ENCODE results near the gene S100A7A. TPM values are rescaled to one million over a fixed set of nuclear protein-coding genes. Genes with fewer than 3 reads are reported as not detected.
"Not testable (repeated sequence)": the region's sequence is repeated elsewhere in the genome, so short reads cannot be mapped to it uniquely, and the experiment has no call there.

S100A7A gene
- polyA plus RNA-seq, 1 donor from 2014 or later = not detected

DNA sequence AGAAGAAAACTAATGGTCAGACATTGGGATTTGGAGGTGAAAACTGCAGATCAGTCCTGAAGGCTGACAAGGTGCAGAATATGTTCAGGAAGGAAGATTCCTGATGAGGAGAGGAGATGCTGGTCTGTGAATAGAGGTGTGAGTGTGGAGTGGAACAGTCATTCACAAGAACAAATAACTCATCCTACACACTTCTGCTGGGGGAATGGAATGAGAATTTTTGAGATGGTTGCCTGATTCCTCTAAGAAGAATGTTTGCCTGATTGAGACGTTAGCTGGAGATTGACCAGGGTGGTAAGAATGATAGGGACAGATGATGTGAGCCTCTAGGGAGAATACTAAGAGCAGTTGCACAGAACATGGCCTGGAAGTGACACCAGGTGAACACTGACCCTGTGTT is 40.1 kb downstream of the S100A7A start:
- no peak for TF ChIP-seq MXI1 (conservative IDR thresholded peaks at IDR 0.05; ENCODE audit: poor library complexity, severe bottlenecking)
- no peak for TF ChIP-seq RAD21 (conservative IDR thresholded peaks at IDR 0.05)
- no peak for TF ChIP-seq TAF1 (IDR thresholded peaks at IDR 0.05; ENCODE audit: low read depth)
- Histone ChIP-seq H3K9me3 (ENCODE audit: low read length) (no peaks in the 10 kb centered on the region), H2AFZ (ENCODE audit: low read depth, low read length) (no peak overlapping the region), H3K9ac (ENCODE audit: low read length) (no peak overlapping the region), H3K4me3 (ENCODE audit: low read length) (no peak overlapping the region), H3K4me2 (ENCODE audit: low read length) (no peak overlapping the region), H3K79me2 (replicated peaks; ENCODE audit: insufficient read depth, low read length) (no peaks in the 10 kb centered on the region), H3K27me3 (ENCODE audit: insufficient read depth, low read depth, low read length) (no peaks in the 10 kb centered on the region), H3K27ac (ENCODE audit: low read length) (no peak overlapping the region), H3F3A (ENCODE audit: insufficient read depth, low read length, poor library complexity, severe bottlenecking) (no peaks in the 10 kb centered on the region), H3K9me2 (ENCODE audit: insufficient read depth, low read length) (no peaks in the 10 kb centered on the region), H4K20me1 (ENCODE audit: insufficient read depth) (no peaks in the 10 kb centered on the region), H3K36me3 (ENCODE audit: insufficient read depth, low read length) (no peaks in the 10 kb centered on the region)

DNA sequence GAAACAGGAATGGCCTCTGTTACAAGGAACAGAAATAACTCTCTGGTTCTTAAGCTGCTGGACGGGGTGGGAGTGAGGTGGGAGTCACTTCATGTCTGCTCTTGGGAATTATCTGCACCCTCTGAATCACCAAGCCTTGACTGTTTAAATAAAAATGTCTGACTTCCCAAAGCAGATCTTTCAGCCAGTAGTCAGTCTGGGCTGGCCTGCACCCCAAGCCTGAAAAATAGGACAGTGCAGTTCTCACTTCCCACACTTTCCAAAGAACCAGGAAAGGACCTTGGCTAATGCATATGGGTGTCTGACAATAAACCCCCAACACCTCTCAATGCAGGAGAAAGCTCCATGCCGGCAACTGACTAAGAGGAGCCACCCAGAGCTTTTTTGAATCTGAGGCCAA is 43.3 kb downstream of the S100A7A start:
- Histone ChIP-seq H3F3A (ENCODE audit: insufficient read depth, low read length, poor library complexity, severe bottlenecking) (no peaks in the 10 kb centered on the region), H3K9me2 (ENCODE audit: insufficient read depth, low read length) (no peaks in the 10 kb centered on the region), H4K20me1 (ENCODE audit: insufficient read depth) (no peaks in the 10 kb centered on the region), H3K4me3 (ENCODE audit: low read length) (no peak overlapping the region), H3K9me3 (ENCODE audit: low read length) (no peaks in the 10 kb centered on the region), H3K27ac (ENCODE audit: low read length) (no peak overlapping the region), H3K9ac (ENCODE audit: low read length) (no peak overlapping the region), H3K4me2 (ENCODE audit: low read length) (no peak overlapping the region), H2AFZ (ENCODE audit: low read depth, low read length) (no peak overlapping the region), H3K27me3 (ENCODE audit: insufficient read depth, low read depth, low read length) (no peaks in the 10 kb centered on the region), H3K79me2 (replicated peaks; ENCODE audit: insufficient read depth, low read length) (no peaks in the 10 kb centered on the region), H3K36me3 (ENCODE audit: insufficient read depth, low read length) (no peaks in the 10 kb centered on the region)
- TF ChIP-seq, protein P1, sequence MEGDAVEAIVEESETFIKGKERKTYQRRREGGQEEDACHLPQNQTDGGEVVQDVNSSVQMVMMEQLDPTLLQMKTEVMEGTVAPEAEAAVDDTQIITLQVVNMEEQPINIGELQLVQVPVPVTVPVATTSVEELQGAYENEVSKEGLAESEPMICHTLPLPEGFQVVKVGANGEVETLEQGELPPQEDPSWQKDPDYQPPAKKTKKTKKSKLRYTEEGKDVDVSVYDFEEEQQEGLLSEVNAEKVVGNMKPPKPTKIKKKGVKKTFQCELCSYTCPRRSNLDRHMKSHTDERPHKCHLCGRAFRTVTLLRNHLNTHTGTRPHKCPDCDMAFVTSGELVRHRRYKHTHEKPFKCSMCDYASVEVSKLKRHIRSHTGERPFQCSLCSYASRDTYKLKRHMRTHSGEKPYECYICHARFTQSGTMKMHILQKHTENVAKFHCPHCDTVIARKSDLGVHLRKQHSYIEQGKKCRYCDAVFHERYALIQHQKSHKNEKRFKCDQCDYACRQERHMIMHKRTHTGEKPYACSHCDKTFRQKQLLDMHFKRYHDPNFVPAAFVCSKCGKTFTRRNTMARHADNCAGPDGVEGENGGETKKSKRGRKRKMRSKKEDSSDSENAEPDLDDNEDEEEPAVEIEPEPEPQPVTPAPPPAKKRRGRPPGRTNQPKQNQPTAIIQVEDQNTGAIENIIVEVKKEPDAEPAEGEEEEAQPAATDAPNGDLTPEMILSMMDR (IDR thresholded peaks at IDR 0.05; ENCODE audit: poor library complexity, severe bottlenecking) = no peak
- TF ChIP-seq EP300 (conservative IDR thresholded peaks at IDR 0.05; ENCODE audit: poor library complexity, severe bottlenecking) (no peak), EZH2 (IDR thresholded peaks at IDR 0.05; ENCODE audit: borderline replicate concordance, insufficient read depth, low read length, poor library complexity, severe bottlenecking) (no peak), POLR2AphosphoS5 (IDR thresholded peaks at IDR 0.05) (no peak), TAF1 (IDR thresholded peaks at IDR 0.05; ENCODE audit: low read depth) (no peak), MXI1 (conservative IDR thresholded peaks at IDR 0.05; ENCODE audit: poor library complexity, severe bottlenecking) (no peak), SMC3 (conservative IDR thresholded peaks at IDR 0.05; ENCODE audit: poor library complexity) (no peak), RAD21 (conservative IDR thresholded peaks at IDR 0.05) (no peak)
- TF ChIP-seq, protein P2, sequence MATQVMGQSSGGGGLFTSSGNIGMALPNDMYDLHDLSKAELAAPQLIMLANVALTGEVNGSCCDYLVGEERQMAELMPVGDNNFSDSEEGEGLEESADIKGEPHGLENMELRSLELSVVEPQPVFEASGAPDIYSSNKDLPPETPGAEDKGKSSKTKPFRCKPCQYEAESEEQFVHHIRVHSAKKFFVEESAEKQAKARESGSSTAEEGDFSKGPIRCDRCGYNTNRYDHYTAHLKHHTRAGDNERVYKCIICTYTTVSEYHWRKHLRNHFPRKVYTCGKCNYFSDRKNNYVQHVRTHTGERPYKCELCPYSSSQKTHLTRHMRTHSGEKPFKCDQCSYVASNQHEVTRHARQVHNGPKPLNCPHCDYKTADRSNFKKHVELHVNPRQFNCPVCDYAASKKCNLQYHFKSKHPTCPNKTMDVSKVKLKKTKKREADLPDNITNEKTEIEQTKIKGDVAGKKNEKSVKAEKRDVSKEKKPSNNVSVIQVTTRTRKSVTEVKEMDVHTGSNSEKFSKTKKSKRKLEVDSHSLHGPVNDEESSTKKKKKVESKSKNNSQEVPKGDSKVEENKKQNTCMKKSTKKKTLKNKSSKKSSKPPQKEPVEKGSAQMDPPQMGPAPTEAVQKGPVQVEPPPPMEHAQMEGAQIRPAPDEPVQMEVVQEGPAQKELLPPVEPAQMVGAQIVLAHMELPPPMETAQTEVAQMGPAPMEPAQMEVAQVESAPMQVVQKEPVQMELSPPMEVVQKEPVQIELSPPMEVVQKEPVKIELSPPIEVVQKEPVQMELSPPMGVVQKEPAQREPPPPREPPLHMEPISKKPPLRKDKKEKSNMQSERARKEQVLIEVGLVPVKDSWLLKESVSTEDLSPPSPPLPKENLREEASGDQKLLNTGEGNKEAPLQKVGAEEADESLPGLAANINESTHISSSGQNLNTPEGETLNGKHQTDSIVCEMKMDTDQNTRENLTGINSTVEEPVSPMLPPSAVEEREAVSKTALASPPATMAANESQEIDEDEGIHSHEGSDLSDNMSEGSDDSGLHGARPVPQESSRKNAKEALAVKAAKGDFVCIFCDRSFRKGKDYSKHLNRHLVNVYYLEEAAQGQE (IDR thresholded peaks at IDR 0.05; ENCODE audit: borderline replicate concordance) = no peak

DNA sequence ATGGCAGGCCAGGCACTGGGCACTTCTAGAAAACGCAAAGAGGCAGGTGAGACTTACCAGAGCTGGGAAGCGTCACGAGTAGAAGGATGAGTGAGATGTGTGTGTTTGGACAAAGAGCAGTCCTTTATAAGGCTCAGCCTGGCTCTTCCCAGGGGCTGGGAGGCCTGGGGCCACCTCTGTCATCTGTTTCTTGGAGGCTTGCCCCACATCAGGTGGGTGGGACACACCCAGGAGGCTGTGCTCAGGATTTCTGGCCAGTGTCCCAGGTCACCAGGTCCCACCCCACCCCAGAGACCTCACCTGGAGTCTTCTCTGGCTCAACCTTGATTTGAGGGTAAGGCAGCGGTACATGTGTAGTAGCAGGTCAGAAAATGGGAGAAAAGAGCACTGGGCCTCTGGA is 44.2 kb downstream of the S100A7A start, which contains the start of gene S100A7:
Gene S100A7 (minus strand): TSS at position 101 of the 400 bp plus-strand sequence. CDS start 1,638 bp downstream, outside the sequence.
- H3K79me2 ChIP-seq (replicated peaks; ENCODE audit: insufficient read depth, low read length) = no peaks in the 10 kb centered on the region
- no peaks in the 10 kb centered on the region for H3K27me3 ChIP-seq (ENCODE audit: insufficient read depth, low read depth, low read length)
- H3K9me3 ChIP-seq (ENCODE audit: low read length) = no peaks in the 10 kb centered on the region
- no peak within 1 kb of the TSS for H3K27ac ChIP-seq (ENCODE audit: low read length)
- no peaks in the 10 kb centered on the region for H4K20me1 ChIP-seq (ENCODE audit: insufficient read depth)
- TF ChIP-seq, protein P2 (IDR thresholded peaks at IDR 0.05; ENCODE audit: borderline replicate concordance) = no peak
- TF ChIP-seq RAD21 (conservative IDR thresholded peaks at IDR 0.05) (no peak), SMC3 (conservative IDR thresholded peaks at IDR 0.05; ENCODE audit: poor library complexity) (no peak), TAF1 (IDR thresholded peaks at IDR 0.05; ENCODE audit: low read depth) (no peak)
- no peaks in the 10 kb centered on the region for H3K9me2 ChIP-seq (ENCODE audit: insufficient read depth, low read length)
- H3K9ac ChIP-seq (ENCODE audit: low read length) = no peak within 1 kb of the TSS
- H3K4me3 ChIP-seq (ENCODE audit: low read length) = no peak within 1 kb of the TSS
- H3F3A ChIP-seq (ENCODE audit: insufficient read depth, low read length, poor library complexity, severe bottlenecking) = no peaks in the 10 kb centered on the region
- H2AFZ ChIP-seq (ENCODE audit: low read depth, low read length) = no peak within 1 kb of the TSS
- H3K4me2 ChIP-seq (ENCODE audit: low read length) = no peak within 1 kb of the TSS
- no peaks in the 10 kb centered on the region for H3K36me3 ChIP-seq (ENCODE audit: insufficient read depth, low read length)

DNA sequence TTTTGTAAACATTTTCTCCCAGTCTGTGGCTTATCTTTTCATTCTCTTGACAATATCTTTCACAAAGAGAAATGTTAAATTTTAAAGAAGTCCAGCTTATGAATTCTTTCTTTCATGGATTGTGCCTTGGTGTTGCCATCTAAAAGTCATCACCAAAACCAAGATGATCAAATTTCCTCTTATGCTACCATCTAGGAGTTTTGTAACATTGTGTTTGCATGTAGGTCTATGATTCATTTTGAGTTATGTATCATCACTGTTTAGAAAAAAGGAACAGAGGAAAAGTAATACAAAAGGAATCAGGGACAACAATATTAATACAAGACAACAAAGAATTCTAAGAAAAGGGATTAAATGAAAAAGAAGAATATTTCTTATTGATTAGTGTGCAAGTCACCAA is 46.4 kb downstream of the S100A7A start:
- not testable (repeated sequence) for H4K20me1 ChIP-seq (ENCODE audit: insufficient read depth); H3K36me3 ChIP-seq (ENCODE audit: insufficient read depth, low read length); H3F3A ChIP-seq (ENCODE audit: insufficient read depth, low read length, poor library complexity, severe bottlenecking); H3K9me3 ChIP-seq (ENCODE audit: low read length); H2AFZ ChIP-seq (ENCODE audit: low read depth, low read length); H3K9me2 ChIP-seq (ENCODE audit: insufficient read depth, low read length); H3K4me3 ChIP-seq (ENCODE audit: low read length); H3K27ac ChIP-seq (ENCODE audit: low read length); H3K9ac ChIP-seq (ENCODE audit: low read length); H3K79me2 ChIP-seq (replicated peaks; ENCODE audit: insufficient read depth, low read length); H3K27me3 ChIP-seq (ENCODE audit: insufficient read depth, low read depth, low read length); H3K4me2 ChIP-seq (ENCODE audit: low read length)
